HL-60 (cell line): ENCODE results near the gene ANGEL2.

Source experiments
- POLR2AphosphoS5 ChIP-seq: IDR thresholded peaks from 2 replicates; pipeline ENCODE4 v1.6.1; 2012; ENCODE audit warnings: low read depth
- TF ChIP-seq, protein P1 (sequence below): IDR thresholded peaks from one replicate; pipeline ENCODE4 v1.5.1; 2011; ENCODE audit warnings: low read length, control low read depth, inconsistent platforms; ENCODE audit not compliant: insufficient read depth

DNA sequence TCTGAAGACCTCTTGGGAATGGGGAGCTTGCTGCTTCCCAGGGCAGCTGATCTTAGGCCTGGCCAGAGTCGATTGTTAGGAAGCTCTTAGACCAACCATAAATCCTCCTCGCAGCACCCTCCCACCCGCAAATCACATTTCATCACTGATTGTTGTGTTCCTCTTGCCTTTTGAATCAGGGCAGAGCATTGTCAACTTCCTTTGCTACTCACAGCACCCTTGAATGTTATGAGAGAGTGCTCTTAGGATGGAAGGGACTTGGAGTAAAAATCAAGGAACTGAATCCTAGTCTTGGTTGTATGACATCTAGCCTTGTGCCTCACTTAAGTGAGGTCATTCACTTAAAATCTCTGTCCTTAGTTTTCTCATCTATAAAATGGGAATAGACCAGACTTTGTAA is 62.3 kb downstream of the ANGEL2 start:
- TF ChIP-seq, protein P1, sequence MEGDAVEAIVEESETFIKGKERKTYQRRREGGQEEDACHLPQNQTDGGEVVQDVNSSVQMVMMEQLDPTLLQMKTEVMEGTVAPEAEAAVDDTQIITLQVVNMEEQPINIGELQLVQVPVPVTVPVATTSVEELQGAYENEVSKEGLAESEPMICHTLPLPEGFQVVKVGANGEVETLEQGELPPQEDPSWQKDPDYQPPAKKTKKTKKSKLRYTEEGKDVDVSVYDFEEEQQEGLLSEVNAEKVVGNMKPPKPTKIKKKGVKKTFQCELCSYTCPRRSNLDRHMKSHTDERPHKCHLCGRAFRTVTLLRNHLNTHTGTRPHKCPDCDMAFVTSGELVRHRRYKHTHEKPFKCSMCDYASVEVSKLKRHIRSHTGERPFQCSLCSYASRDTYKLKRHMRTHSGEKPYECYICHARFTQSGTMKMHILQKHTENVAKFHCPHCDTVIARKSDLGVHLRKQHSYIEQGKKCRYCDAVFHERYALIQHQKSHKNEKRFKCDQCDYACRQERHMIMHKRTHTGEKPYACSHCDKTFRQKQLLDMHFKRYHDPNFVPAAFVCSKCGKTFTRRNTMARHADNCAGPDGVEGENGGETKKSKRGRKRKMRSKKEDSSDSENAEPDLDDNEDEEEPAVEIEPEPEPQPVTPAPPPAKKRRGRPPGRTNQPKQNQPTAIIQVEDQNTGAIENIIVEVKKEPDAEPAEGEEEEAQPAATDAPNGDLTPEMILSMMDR = no peak
- no peak for TF ChIP-seq POLR2AphosphoS5
